OCI-M2 (cell line): Measurements from ENCODE around the gene MMP17.

Experiments
- DNase-seq: peaks from one replicate; lab custom pipeline; 2025; ENCODE audit not compliant: unreplicated experiment; lab: John Stamatoyannopoulos, UW

MMP17 gene

GRCh38 chr12:131827961-131828534 lies at the start of gene MMP17:
Gene MMP17 (plus strand): TSS chr12:131828393. CDS start chr12:131828495, 102 bp downstream.
- no peak for DNase-seq

GRCh38 chr12:131779027-131779426 lies 49.2 kb upstream of the MMP17 start:
- no peak for DNase-seq

- no peak for DNase-seq
Measured at GRCh38 chr12:131782061-131782460, 46.1 kb upstream of the MMP17 start.

GRCh38 chr12:131783915-131784541 lies 44.2 kb upstream of the MMP17 start:
- DNase-seq: no peak

DNA sequence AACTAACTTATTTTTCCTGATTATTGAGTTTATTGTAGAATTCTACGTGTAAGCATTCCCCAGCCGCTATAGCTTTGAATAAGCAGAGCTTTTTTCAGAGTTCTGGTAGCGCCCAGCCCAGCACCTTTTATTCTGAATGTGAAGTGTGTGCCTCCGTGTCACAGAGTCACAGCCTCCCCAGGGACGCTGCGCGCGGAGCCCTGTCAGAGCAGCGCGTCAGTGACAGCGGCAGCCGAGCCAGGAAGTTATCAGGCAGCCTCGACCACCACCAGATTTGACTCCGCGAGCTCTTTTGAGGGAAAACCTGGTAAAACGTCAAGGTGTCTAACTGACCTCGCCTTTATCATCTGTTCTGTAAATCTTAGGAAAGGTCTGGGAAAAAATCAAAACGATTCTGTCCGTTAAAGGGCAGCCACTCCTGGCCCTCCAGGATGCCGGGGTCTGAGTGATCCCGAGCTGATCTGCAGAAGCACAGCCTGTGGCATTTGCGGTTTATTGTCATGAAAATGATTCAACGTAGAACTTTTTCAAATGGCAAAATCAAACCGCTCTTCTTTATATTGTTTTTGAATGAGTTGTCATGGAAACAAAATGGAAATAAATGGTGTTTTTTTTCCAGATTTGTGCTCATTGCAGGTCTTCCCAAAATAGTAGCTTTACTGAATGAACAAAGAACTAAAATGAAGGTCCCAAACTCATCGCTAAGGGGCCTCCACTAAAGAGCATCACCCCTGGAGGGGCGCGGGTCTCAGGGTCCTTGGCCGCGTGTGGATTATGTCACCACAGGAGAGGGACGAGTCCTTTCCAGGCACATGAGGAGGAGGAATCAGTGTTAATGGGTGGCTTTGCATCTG lies 43.1 kb upstream of the MMP17 start:
- DNase-seq: no peak

- no peak for DNase-seq
Measured at GRCh38 chr12:131785763-131786330, 42.3 kb upstream of the MMP17 start.

DNA sequence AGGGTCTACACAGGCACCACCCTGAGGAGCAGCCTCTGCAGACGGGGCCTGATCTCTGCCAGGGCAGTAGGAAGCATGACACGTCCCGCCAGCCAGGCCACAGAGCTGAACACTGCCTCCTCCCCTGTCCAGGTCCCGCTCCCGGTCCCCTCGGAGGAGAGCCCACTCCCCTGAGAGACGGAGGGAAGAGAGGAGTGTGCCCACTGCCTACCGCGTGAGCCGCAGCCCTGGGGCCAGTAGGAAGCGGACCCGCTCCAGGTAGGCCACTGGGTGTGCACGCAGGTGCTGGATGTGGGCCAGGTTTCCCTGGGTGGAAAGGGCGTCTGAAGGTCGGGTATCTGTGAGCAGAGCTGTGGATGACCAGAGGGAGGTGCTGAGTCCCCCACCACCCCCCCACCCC lies 41.9 kb upstream of the MMP17 start:
- no peak for DNase-seq

DNA sequence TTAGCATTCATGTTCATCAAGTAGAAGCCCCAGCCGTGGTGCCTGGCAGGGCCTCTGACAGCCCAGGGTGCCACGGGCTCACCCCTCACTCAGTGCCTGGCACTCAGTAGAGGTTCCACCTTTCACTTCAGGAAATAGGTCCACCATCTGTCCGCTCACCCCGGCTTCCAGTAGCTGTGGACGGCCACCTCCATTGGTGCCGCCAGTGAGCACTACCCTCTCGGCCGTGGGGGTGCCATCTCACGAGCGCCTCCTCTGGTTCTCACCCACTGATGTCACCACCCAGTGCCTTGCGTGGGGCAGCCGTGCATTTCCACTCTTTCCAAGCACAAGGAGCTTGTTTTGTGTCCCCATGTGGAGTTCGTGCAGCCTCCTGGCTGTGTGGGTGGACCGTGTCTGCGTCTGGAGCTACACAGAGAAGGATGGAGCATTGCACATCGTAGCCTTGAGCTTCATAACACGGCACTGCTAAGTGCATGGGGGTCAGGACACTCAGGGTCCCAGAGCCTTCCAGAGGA lies 41.0 kb upstream of the MMP17 start:
- no peak for DNase-seq

DNA sequence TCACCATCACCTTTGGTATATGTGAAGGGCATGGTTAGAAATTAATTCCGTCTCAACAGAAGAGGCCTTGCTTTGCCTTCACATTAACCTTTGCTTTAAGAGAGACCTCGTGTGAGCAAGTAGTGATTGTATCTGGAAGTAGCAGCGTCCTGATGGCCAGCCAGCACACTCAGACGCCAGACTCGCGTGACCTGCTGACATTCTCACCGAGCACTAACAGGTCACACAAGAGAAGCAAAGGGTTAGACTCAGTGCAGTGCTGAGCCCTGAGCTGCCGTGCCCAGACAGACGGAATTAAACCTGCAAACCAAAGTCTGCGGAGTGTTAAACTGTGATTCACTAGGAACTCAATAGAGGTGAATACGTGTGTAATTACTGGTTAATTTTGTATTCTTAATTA lies 40.1 kb upstream of the MMP17 start:
- DNase-seq: no peak

GRCh38 chr12:131789638-131790037 lies 38.6 kb upstream of the MMP17 start:
- DNase-seq: no peak

- DNase-seq: no peak
Measured at GRCh38 chr12:131793243-131794022, 34.8 kb upstream of the MMP17 start.

DNA sequence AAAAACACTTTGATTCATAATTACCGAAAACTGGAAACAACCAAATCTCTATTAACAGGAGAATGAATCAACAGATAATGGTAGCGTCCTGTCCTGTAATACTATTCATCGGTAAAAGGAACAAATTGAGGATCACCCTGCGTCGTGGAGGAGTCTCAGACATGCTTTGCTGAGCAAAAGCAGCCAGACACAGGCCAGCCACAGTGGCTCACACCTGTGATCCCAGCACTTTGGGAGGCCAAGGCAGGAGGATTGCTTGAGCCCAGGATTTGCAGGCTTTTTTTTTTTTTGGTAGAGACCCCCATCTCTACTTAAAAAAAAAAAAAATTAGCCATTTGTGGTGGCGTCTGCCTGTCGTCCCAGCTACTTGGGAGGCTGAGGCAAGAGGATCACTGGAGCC lies 34.1 kb upstream of the MMP17 start:
- no peak for DNase-seq

- no peak for DNase-seq
Measured at GRCh38 chr12:131794573-131794972, 33.6 kb upstream of the MMP17 start.

DNA sequence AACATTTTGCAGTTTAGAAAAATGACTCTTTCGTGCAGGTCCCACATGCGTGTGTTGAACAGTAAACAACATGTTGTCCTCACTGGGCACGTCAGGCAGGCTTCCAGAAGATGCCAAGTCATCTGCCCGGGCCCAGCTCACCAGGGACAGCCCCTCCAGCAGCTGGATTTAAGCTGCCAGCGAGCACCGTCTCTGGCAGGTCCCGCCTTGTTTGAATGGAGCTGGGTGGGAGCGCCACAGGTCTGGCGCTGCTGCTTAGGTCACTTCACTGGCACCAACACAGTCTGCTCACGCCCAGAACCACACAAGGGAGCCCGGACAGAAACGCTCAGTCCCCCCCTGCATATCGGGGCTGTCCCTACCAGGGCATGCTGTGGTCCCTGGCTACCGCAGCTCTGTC lies 33.1 kb upstream of the MMP17 start:
- DNase-seq: no peak

- DNase-seq: no peak
Measured at GRCh38 chr12:131795690-131796410, 32.3 kb upstream of the MMP17 start.

DNA sequence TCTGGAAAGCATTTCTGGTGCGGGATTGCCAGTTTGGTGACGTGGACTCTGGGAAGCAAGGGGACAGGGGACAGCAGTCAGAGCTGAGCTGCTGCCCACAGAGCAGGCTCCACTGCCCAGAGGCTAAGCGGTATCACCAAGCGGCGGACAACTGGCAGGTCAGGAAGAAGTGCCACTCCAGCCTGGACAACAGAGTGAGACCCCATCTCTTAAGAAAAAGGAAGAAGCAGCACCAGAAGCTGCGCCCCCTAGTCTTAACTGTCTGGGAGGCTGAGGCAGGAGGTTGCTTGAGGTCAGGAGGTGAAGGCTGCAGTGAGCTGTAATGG lies 31.8 kb upstream of the MMP17 start:
- DNase-seq: no peak

- no peak for DNase-seq
Measured at GRCh38 chr12:131796754-131797587, 31.2 kb upstream of the MMP17 start.

GRCh38 chr12:131797588-131797934 lies 30.6 kb upstream of the MMP17 start:
- no peak for DNase-seq

GRCh38 chr12:131799195-131799594 lies 29.0 kb upstream of the MMP17 start:
- no peak for DNase-seq
